Effector memory CD8-positive, alpha-beta T cell (primary cell): ENCODE results near the gene EPB41L5.
"Not testable (repeated sequence)": the region's sequence is repeated elsewhere in the genome, so short reads cannot be mapped to it uniquely, and the experiment has no call there.

Source experiments
- ATAC-seq: fragments of 150-1000 bp; cut with Tn5 transposase; replicated peaks from 2 replicates; pipeline ENCODE4 v1.10.0; 2021; ENCODE audit warnings: mild to moderate bottlenecking, moderate library complexity
- DNase-seq, 3 experiments: peaks; one replicate each; pipeline ENCODE4 v3.0.0; 2021
- H3K27ac Mint-ChIP-seq, 2 donors: one replicate each; pipeline ENCODE4 v1.8.0; 2022; ENCODE audit warnings: mild to moderate bottlenecking in 2 of 2, mixed read lengths in 2 of 2, moderate library complexity in 2 of 2
- H3K27me3 Mint-ChIP-seq, 2 donors: one replicate each; pipeline ENCODE4 v1.8.0; 2022; ENCODE audit warnings: mixed read lengths in 2 of 2
- H3K36me3 Mint-ChIP-seq: one replicate; pipeline ENCODE4 v1.8.0; 2022; ENCODE audit warnings: mild to moderate bottlenecking, moderate library complexity, mixed read lengths; ENCODE audit not compliant: insufficient read depth
- H3K4me1 Mint-ChIP-seq, 2 donors: one replicate each; pipeline ENCODE4 v1.8.0; 2022; ENCODE audit warnings: low read depth in 2 of 2, mixed read lengths in 2 of 2
- H3K4me3 Mint-ChIP-seq, 2 donors: one replicate each; pipeline ENCODE4 v1.8.0; 2022; ENCODE audit warnings: mild to moderate bottlenecking in 2 of 2, mixed read lengths in 2 of 2, moderate library complexity in 2 of 2
- H3K9me3 Mint-ChIP-seq, 2 donors: one replicate each; pipeline ENCODE4 v1.8.0; 2022; ENCODE audit warnings: mixed read lengths in 2 of 2

EPB41L5 gene

DNA sequence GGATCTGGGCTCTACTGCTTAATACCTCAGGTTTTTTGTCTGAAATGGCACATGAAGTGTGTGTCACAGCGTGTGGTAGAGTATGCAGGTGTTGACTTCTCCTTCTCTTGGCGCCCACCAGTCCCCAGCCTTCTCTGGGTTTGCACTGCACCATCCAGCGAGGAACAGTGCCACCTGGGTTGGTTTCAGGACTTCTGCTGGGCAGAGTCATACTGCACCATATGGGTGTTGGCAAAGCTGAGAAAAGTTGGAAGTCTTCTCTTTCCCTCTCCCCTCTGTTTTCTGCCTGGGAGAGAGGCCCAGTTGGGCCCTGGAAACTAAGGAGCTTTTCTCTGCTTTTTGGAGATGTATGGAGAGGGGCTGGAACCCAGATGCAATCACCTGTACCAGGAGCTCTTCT, 166.5 kb downstream of the EPB41L5 start:
- Mint-ChIP-seq H3K9me3 (no peaks in the 10 kb centered on the region), H3K4me3 (no peak overlapping the region), H3K27ac (peak overlapping the region in 1 of 2 donors; percentile 55), H3K27me3 (no peaks in the 10 kb centered on the region), H3K36me3 (peaks cover 3% of the 10 kb centered on the region), H3K4me1 (peaks cover 29 to 36% of the 10 kb centered on the region in 2 donors)
- ATAC-seq: no peak
- DNase-seq: no peak

GRCh38 chr2:120180066-120180465, 167.2 kb downstream of the EPB41L5 start:
- ATAC-seq (no peak), DNase-seq (no peak)
- no peak overlapping the region for H3K4me3 Mint-ChIP-seq
- H3K27me3 Mint-ChIP-seq: peaks cover under 1 to 4% of the 10 kb centered on the region in 2 donors
- peaks cover 29 to 36% of the 10 kb centered on the region in 2 donors for H3K4me1 Mint-ChIP-seq
- no peaks in the 10 kb centered on the region for H3K9me3 Mint-ChIP-seq
- peak overlapping the region in 1 of 2 donors; percentile 55 for H3K27ac Mint-ChIP-seq
- peaks cover 3% of the 10 kb centered on the region for H3K36me3 Mint-ChIP-seq

- Mint-ChIP-seq H3K9me3 (no peaks in the 10 kb centered on the region), H3K27me3 (peaks cover 9 to 12% of the 10 kb centered on the region in 2 donors), H3K36me3 (peaks cover 2% of the 10 kb centered on the region), H3K4me1 (peaks cover 26 to 34% of the 10 kb centered on the region in 2 donors), H3K4me3 (peak overlapping the region; percentile 63 to 84), H3K27ac (peak overlapping the region; percentile 83 to 97)
- no peak for DNase-seq
- ATAC-seq: peak; percentile 7
These were observed 169.2 kb downstream of the EPB41L5 start for GRCh38 chr2:120182019-120182560.

GRCh38 chr2:120189189-120189588, 176.3 kb downstream of the EPB41L5 start:
- no peak overlapping the region for H3K27ac Mint-ChIP-seq
- no peak overlapping the region for H3K4me3 Mint-ChIP-seq

DNA sequence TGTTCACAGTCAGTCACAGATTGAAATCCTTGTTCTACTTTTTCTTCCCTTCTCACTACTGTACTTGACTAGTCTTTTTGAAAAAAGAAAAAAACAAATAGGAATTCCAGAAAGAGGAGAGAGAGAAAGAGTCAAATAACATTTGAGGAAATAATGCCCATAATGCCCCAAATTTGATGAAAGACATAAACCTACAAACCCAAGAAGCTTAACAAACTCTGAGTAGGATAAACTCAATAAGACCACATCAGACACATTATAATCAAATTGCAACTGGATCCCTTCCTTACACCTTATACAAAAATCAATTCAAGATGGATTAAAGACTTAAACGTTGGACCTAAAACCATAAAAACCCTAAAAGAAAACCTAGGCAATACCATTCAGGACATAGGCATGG, 179.4 kb downstream of the EPB41L5 start:
- H3K36me3 Mint-ChIP-seq: no peaks in the 10 kb centered on the region
- H3K4me1 Mint-ChIP-seq: no peaks in the 10 kb centered on the region
- H3K9me3 Mint-ChIP-seq: peaks cover 3 to 12% of the 10 kb centered on the region in 2 donors

More at GRCh38 chr2:120189189-120189588, 176.3 kb downstream of the EPB41L5 start:
- ATAC-seq (no peak), DNase-seq (no peak)
- Mint-ChIP-seq H3K27me3 (peaks cover 9 to 12% of the 10 kb centered on the region in 2 donors), H3K9me3 (peaks cover 3 to 12% of the 10 kb centered on the region in 2 donors), H3K4me1 (no peaks in the 10 kb centered on the region), H3K36me3 (no peaks in the 10 kb centered on the region)

DNA sequence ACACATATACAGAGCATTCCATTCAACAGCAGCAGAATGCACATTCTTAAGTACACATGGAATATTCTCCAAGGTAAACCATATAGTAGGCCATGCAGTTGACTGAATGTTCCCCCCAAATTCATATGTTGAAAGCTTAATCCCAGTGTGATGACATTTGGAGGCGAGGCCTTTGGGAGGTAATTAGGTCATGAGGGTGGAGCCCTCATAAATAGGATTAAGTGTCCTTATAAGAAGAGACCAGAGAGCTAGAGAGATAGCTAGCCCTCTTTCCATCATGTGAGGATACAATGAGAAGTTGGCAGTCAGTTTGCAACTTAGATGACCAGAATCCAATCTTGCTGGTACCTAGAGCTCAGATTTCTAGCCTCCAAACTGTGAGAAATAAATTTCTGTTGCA, 182.7 kb downstream of the EPB41L5 start:
- no peaks in the 10 kb centered on the region for H3K4me1 Mint-ChIP-seq
- no peak for ATAC-seq
- H3K27me3 Mint-ChIP-seq: no peaks in the 10 kb centered on the region

More for the DNA sequence above, 179.4 kb downstream of the EPB41L5 start:
- Mint-ChIP-seq H3K27me3 (no peaks in the 10 kb centered on the region), H3K4me3 (no peak overlapping the region), H3K27ac (no peak overlapping the region)
- ATAC-seq (no peak), DNase-seq (no peak)

GRCh38 chr2:120199817-120200459, 187.1 kb downstream of the EPB41L5 start:
- H3K4me1 Mint-ChIP-seq, H3K36me3 Mint-ChIP-seq, H3K27ac Mint-ChIP-seq, ATAC-seq, DNase-seq, H3K4me3 Mint-ChIP-seq, H3K9me3 Mint-ChIP-seq, H3K27me3 Mint-ChIP-seq: not testable (repeated sequence)

More for the DNA sequence above, 182.7 kb downstream of the EPB41L5 start:
- peaks cover 5 to 12% of the 10 kb centered on the region in 2 donors for H3K9me3 Mint-ChIP-seq
- no peak for DNase-seq
- H3K4me3 Mint-ChIP-seq: no peak overlapping the region
- no peaks in the 10 kb centered on the region for H3K36me3 Mint-ChIP-seq
- H3K27ac Mint-ChIP-seq: no peak overlapping the region

GRCh38 chr2:120203251-120204021, 190.6 kb downstream of the EPB41L5 start:
- DNase-seq (no peak), ATAC-seq (no peak)
- Mint-ChIP-seq H3K27me3 (no peaks in the 10 kb centered on the region), H3K4me1 (no peaks in the 10 kb centered on the region), H3K4me3 (no peak overlapping the region), H3K36me3 (no peaks in the 10 kb centered on the region), H3K27ac (no peak overlapping the region), H3K9me3 (peaks cover 0 to 2% of the 10 kb centered on the region in 2 donors)

DNA sequence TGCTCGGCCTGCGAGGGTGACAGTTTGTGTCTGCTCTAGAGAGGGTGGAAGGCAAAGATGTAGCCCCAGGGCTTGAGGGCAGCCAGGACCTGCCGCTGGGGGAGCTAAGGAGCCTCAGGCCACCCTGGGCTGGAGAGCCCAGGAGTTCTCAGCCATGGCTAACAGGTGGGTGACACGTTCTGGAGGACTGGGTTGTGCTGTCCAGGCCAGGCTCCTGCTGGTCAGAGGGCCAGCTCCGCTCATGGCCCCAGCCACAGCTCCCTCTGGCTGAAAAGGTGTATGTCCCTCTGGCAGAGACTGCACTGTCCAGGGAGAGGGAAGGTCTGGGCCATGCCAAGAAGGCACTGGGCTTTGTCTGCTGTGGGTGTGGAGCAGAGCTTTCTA, 191.1 kb downstream of the EPB41L5 start:
- no peaks in the 10 kb centered on the region for H3K9me3 Mint-ChIP-seq

DNA sequence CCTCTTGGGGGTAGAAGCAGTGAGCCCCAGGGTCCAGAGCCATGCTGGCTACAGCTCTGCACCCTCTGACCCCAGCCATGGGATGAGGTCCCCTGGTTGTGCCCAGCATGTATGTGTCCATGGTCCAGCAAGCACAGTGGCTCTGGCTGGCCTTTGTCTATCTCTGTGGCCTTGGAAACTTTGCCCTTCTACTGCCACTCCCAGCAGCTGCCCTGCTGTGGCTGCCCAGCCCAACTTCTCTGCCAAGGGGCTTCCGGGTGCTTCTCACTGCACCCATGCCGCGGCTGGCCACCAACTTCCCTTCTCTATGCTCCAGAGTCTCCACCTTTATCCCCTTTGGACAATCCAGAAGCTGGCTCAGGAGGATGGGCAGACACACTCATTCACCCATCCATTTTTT, 191.5 kb downstream of the EPB41L5 start:
- ATAC-seq (no peak), DNase-seq (no peak)
- peaks cover 0 to 3% of the 10 kb centered on the region in 2 donors for H3K4me1 Mint-ChIP-seq
- H3K27ac Mint-ChIP-seq: no peak overlapping the region
- no peaks in the 10 kb centered on the region for H3K27me3 Mint-ChIP-seq
- H3K4me3 Mint-ChIP-seq: no peak overlapping the region
- no peaks in the 10 kb centered on the region for H3K36me3 Mint-ChIP-seq
- H3K9me3 Mint-ChIP-seq: no peaks in the 10 kb centered on the region

More for the DNA sequence above, 191.1 kb downstream of the EPB41L5 start:
- Mint-ChIP-seq H3K4me1 (no peaks in the 10 kb centered on the region), H3K36me3 (no peaks in the 10 kb centered on the region), H3K27ac (no peak overlapping the region), H3K4me3 (no peak overlapping the region), H3K27me3 (no peaks in the 10 kb centered on the region)
- DNase-seq (no peak), ATAC-seq (no peak)

GRCh38 chr2:120204945-120205670, 192.2 kb downstream of the EPB41L5 start:
- H3K9me3 Mint-ChIP-seq: no peaks in the 10 kb centered on the region
- no peak for ATAC-seq
- no peaks in the 10 kb centered on the region for H3K27me3 Mint-ChIP-seq
- H3K36me3 Mint-ChIP-seq: no peaks in the 10 kb centered on the region
- H3K4me3 Mint-ChIP-seq: no peak overlapping the region
- no peak for DNase-seq
- H3K27ac Mint-ChIP-seq: no peak overlapping the region
- H3K4me1 Mint-ChIP-seq: peaks cover 3 to 9% of the 10 kb centered on the region in 2 donors

DNA sequence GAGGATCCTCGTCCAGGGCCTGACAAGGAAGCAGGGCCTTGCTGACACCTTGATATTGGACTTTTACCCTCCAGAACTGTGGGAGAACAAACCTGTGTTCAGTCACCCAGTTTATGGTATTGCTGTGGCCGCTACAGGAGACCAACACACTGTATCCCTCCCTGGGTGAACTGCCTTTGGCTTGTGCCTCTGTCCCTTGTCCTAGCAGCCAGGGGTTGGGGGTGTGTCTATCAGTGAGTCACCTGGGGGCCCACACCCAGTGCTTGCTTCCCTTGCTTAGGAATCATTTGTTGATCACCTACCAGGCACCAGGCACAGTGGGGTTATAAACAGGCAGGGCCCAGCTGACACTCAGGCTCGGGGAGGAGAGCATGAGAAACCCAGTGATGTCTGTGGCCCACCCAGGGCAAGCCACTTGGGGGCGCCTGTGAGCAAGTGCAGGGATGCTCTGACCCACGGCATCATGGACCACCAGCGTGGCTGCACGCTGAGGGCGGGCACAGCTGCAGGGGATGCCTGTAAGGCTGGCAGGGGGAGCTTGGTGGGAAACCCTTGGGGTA, 193.2 kb downstream of the EPB41L5 start:
- DNase-seq: peak in 2 of 3 experiments; percentile 21 to 28
- Mint-ChIP-seq H3K9me3 (no peaks in the 10 kb centered on the region), H3K36me3 (no peaks in the 10 kb centered on the region), H3K27me3 (no peaks in the 10 kb centered on the region), H3K4me3 (no peak overlapping the region), H3K4me1 (peaks cover 4 to 16% of the 10 kb centered on the region in 2 donors), H3K27ac (no peak overlapping the region)
- ATAC-seq: peak; percentile 19
